ENCODE data around the gene SERPINB2.

Gene SERPINB2

GRCh38 chr18:63889626-63890025, 2.1 kb downstream of the SERPINB2 start:
- peak; percentile 20 to 85 (median 55) for DNase-seq

GRCh38 chr18:63890237-63890949, 2.9 kb downstream of the SERPINB2 start:
- no peak for DNase-seq

DNA sequence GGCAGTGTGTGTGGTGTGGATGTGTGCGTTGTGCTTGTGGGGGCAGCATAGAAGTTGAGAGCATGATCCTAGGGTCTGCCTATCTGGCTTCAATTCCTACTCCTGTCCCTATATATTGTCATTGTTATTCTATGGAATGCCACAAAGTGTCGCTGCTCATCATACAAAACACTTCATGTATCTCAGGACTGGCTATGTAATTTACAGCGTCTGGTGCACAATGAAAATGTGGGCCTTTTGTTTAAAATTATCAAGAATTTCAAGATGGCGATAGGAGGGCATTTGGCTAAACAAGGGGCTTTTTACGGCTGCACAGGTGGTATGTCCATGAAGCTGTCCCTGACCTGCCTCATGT, 3.4 kb downstream of the SERPINB2 start:
- peak in 3 of 4 experiments; percentile 39 to 49 (median 42) for DNase-seq

DNA sequence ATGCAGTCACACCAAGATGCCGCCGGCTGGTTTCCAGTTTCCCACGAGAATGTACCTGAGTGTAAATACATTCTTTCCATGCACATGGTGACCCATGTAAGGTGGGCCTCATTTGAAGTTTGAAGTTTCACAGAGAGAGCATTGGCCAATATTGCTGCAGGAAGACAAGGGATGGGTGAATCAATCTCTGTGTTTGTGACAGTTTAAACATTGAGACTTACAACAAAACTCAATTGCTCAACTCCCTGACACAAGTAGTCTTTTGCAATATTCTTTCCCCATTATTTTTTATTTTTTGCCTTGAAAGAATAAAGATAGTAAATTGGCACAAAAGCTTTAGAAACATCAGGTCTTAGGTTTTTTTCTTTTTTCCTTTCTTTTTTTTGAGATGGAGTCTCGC, 5.1 kb downstream of the SERPINB2 start:
- DNase-seq: peak; percentile 11 to 76 (median 44)

DNA sequence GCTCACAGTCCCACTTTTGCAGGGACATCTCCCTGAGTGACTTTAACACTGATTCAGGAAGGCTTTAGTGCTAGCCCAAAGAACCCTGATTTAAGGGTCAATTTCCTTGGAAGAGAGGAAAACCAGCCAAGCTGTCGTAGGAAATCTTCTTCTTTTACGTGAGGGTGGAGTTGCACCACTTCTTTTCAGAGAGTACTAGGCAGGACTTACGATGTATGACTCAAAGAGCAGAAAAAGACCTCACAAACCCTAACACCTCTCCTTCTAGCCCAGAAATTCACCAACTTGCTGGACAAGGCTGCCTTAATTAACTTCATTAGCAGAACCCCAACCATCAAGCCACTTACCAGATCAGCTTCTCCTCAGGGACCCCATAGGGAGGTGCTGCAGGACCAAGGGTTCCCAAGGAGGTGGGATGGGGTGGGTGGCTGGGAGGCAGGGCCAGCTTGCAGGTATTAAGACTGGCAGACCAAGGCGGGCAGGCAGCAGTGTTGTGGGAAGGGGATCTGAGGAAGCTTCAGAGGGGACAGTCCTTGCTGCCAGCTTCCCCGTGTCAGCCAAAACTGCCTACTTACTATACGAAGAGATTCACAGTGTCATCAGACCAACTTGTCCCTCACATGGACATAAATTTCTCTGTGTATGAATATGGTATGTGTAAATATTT, 6.7 kb downstream of the SERPINB2 start:
- DNase-seq: no peak

DNA sequence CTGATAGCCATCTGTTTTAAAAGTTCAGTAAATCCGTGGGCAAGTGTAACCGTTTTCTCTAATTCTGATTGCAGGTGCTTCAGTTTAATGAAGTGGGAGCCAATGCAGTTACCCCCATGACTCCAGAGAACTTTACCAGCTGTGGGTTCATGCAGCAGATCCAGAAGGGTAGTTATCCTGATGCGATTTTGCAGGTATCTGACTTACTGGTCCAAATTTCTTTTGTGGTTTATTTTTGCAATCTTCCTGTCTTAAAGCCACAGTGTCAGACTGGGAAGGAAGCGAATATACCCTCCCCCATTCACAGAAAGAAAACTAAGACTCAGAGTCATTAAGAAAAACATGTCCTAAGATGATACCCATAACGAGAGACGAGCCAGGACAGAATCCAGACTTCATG, 7.7 kb downstream of the SERPINB2 start:
- DNase-seq: no peak

- no peak for DNase-seq
These were observed 9.6 kb downstream of the SERPINB2 start for GRCh38 chr18:63897072-63897471.

DNA sequence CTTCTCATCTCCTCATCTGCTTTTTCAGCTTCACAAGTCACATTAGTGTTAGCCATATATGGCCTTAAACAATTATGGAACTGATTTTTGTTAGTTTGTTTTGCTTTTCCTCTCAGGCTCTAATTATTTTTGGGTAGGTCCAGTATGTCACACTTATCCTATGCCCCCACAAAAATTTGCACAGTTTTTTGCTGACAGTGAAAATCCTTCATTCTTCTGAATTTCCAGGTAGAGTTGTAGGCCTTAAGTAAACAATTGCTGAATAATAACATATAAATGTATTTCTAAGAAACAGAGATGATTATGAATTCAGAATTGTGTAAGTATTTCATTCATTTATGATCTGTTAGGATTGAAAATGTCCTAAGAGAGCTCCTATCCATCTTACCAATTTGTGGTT, 11.7 kb downstream of the SERPINB2 start:
- DNase-seq: no peak

DNA sequence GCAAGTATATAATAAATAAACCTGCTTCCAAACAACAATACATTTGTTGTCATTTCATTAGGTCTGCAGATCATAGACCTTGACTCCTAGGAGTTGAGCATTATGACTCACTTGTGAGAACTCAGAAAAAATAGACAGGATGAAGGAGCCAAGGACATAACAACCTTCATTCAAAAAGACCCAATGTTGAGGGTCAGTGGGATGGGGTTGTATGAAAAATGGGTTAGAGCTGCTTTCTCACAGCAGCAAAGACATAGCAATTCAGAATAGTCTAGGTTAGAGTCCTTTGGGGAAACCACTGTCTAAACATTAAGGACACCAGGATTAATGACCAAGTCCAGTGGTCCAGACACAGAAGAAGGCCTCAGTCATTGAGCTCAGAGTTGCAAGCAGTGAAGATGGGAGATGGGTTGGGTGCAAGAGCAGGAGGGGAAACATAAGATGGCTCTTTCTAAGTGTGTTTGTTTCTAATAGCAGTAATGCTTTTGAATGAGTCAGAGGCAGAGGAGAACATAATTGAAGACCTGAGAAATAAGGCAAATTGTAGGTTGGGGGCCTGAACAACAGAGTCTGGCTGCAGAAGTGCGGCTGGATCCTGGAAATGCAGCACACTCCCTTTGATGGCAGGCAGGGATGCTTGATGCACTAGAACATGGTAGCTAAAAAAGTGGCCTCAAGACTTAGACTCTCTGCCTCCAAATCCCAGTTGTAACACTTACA, 16.5 kb downstream of the SERPINB2 start:
- no peak for DNase-seq

- no peak for DNase-seq
These were observed 17.2 kb downstream of the SERPINB2 start for GRCh38 chr18:63904694-63905093.

DNA sequence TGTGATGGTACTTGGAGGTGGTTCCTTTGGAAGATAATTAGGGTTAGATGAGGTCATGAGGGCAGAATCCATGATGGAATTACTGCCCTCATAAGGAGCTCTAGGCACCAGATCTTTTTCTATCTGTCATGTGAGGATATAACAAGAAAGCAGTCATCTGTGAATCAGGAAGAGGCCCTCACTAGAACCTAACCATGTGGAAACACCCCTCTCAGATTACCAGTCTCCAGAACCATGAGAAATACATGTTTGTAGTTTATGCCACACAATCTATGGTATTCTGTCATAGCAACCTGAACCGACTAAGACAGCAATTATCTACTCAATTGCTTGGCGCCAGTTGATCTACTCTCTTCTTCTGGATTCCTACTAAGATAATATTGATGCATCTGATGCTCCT, 17.9 kb downstream of the SERPINB2 start:
- no peak for DNase-seq

GRCh38 chr18:63906056-63906455, 18.6 kb downstream of the SERPINB2 start:
- DNase-seq: no peak

GRCh38 chr18:63907664-63908063, 20.2 kb downstream of the SERPINB2 start, which contains the start of gene SERPINB10:
Gene SERPINB10, plus strand, starts transcription at chr18:63907958. Its CDS starts 7,553 bp downstream, at chr18:63915511.
- no peak for DNase-seq

DNA sequence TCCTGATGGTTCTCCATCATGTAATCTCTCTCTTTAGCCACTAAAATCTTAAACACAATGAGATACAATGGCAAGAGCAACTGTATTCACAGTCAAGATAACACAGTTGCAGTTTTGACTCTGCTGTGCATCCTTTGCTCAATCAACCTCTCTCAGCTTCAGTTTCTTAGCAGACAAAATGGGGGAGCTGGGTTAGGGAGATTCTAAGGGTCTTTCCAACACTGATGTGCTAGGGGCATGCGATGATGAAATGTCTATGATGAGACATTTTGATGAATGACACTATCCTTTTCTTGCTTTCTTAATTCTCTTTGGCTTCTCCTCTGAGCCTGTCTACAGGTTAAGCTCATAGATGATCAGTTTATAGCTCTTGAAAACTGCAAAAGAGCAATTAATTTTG, 21.4 kb downstream of the SERPINB2 start:
- DNase-seq: no peak

DNA sequence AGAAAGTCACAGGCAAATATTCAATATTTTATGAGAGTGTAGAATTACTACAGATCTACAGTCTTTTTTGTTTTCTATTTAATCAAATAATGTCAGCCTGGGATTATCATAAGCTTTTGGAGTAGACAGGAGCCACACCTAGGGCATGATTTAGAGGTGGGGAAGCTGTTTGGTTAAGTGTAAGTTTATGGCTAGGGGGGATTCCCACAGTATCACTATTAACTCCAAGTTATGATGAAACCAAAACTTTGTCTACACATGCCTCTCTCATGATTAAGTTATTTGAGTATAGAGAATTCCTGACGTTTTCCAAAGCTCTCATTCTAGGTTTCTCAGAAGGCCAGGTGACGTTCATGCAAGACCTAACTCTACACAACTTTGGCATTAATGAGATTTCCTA, 22.4 kb downstream of the SERPINB2 start:
- DNase-seq: no peak

DNA sequence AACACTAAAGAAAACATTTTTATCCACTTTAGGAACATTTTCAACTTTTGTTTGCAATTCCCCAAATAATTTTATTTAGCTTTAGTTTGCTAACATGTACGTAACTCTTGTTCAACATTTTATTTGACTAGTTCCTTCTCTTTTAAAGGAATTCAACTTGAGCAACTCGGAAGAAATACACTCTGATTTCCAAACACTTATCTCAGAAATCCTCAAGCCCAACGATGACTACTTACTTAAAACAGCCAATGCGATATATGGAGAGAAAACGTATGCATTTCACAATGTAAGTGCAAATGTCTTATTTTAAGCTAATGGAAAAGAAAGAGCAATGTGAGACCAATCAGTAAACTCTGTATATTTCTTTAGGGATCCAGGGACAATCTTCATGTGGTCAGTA, 30.3 kb downstream of the SERPINB2 start:
- peak in 3 of 4 experiments; percentile 27 to 61 (median 60) for DNase-seq

GRCh38 chr18:63922049-63922448, 34.5 kb downstream of the SERPINB2 start:
- peak in 1 of 4 experiments; percentile 26 for DNase-seq

DNA sequence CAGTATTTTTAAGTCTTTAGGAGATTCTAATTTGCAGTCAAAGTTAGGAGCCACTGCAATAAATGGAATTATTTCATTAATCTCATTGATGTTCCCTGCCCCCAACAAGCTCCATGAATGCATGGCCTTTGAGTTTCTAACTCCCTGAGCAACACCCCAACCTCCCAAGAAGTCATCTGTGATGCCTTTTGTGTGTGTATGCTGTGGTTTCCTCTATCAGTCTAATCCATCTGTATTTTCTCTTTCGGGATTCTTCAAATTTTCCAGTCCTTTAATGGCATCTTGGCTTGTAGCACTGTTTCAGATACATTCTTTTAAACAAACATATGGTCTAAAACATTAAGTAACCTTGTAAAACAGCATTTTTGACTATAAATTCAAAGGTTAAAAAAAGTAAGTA, 37.0 kb downstream of the SERPINB2 start:
- DNase-seq: no peak

DNA sequence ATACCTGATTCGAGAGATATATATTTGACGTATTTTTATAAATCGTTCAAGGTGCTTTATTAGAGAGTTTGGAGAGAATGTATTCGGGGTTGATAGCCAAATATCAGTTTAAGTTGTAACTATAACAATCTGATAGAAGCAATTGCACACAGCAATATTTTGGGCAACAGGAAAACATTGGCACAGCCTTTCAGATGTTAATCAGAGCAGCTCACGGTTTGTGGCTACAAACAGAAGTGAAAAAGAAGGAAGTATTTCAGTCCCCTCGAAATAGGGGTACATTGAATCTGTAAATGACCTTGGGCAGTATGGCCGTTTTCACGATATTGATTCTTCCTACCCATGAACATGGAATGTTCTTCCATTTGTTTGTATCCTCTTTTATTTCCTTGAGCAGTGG, 40.8 kb downstream of the SERPINB2 start:
- DNase-seq: peak in 2 of 4 experiments; percentile 18 to 32

GRCh38 chr18:63929369-63929768, 41.9 kb downstream of the SERPINB2 start:
- DNase-seq: peak in 2 of 4 experiments; percentile 13 to 18

DNA sequence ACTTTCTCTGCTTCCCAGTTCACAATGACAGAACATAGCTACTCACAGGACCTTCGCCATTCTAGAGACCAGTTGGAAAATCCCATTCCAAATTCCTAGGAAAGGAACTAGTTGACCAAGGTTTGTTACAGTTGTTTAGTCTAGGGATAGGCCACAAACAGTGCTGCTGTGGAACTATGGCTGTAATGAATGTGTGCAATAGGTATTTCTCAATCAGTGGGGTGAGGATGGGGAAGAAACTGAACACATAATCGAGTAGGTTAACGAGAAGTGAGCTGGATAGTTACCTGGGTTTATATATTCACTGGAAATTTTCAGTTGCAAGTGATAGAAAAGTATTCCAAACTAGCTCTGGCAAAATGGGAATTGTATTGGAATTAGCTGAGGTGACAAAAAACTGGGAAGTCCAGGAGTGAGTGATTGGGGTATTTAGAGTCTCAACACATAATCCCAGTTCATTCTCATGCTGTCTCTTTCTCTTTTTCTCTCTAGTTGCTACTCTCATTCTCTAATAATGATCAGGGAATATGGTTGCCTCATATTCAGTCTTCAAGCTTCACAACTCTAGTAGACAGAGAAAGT, 43.4 kb downstream of the SERPINB2 start:
- peak in 3 of 4 experiments; percentile 13 to 54 (median 23) for DNase-seq

DNA sequence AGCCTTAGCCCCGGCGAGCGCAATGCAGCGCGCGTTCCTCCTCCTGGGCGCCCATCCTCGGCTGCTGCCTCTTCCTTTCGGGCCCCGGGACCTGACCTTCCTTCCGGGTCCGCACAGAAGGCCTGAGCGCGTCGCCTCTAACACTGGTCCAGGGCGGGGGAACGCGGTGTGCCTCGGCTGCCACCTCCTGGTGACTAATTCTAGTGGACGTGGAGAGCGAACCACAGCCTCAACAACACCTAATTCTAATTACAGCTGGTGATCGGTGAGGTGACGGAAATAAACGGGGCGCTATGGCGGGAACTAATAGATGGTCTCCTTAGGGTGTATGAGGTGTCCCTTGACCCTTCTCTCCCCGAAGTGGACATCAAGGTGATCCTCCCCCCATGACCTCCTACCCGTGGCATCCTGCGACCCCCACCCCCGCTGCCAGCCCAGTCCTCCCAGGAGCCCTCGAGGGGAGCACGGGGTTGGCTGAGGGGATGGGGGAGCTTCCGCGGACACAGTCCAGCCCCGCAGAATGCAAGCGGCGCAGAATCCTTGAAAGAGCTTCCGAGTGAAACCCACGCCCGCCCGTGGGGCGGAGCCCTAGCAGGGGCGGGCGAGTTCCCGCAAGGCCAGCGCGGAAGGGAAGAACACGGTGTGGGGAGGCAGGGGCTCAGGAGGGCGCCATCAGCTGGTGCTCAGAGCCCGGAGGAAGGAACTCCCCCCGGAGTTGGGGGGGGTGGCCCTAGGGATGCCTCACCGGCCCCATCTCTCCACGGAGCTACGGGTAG, 48.8 kb downstream of the SERPINB2 start:
- peak; percentile 90 to 95 (median 93) for DNase-seq

Measured in suppressor macrophage (primary cell).